Measurements from ENCODE around the gene RARA.

DNA sequence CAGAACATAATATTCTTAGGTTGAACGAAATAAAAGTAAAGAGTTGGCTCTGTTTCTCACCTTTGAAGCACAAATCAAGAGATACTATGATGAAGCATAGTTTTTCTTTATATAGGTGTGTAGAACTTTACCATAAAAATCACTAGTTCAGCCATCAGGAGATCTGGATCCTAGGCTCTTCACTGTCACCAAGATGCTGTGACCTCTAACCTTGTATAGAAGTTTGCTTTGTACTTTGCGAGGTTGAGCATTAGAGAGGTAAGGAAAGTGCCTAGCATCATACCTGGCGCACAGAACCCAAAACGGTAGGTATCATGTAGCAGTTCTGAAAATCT lies 21.9 kb upstream of the RARA start:
- TF ChIP-seq, protein P1, sequence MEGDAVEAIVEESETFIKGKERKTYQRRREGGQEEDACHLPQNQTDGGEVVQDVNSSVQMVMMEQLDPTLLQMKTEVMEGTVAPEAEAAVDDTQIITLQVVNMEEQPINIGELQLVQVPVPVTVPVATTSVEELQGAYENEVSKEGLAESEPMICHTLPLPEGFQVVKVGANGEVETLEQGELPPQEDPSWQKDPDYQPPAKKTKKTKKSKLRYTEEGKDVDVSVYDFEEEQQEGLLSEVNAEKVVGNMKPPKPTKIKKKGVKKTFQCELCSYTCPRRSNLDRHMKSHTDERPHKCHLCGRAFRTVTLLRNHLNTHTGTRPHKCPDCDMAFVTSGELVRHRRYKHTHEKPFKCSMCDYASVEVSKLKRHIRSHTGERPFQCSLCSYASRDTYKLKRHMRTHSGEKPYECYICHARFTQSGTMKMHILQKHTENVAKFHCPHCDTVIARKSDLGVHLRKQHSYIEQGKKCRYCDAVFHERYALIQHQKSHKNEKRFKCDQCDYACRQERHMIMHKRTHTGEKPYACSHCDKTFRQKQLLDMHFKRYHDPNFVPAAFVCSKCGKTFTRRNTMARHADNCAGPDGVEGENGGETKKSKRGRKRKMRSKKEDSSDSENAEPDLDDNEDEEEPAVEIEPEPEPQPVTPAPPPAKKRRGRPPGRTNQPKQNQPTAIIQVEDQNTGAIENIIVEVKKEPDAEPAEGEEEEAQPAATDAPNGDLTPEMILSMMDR (IDR thresholded peaks at IDR 0.05), result no peak
- TF ChIP-seq POLR2A (IDR thresholded peaks at IDR 0.05), result no peak
